Measurements from ENCODE around the gene GEN1.

GEN1 gene

DNA sequence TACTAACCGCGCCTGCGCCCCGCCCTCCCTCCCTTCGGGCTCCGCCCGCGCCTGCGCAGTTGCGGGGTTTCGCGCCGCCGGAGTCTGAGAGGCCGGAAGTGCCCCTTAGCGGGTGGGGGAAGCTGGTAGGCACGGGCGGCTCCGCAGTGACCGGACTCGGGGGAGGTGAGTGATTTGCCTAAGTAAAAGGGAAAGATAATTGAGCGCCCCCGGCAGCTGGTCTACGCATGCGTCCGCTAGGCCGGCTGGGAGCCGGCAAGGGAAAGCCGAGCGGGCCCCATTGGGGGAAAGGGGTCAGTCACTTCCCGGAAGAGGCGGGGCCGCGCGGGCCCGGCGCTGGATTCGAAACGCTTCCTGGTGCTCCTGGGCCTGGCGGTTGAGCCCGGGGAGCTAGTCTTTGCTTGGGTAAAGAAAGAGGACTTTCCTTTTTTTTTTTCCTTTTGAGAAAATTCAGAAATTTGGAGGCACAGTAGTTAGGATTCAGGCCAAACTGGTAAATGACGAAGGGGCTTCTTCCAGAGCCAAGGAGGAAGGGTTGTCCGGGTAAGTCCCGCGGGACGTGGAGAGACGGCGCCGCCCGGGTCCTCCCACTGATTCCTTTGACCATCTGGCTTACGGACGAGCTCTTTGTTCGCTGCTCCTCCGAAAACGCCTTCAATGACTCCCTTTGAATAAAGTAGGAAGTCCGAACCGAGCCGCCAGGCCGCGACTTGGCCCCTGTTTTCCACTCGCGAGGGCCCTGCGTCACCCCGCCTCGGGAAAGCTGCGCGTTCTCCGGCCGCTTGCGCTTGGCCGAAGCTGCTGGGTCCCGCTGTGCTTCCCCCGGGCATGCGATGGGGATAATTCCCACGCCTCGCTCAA, at the start of gene GEN1, which contains the start of gene SMC6:
GEN1 (plus strand) TSS at position 336 of the 861 bp plus-strand sequence. CDS start 5,806 bp downstream, outside the sequence.
SMC6 (minus strand) TSS at position 8 of the 861 bp plus-strand sequence. CDS start 7,864 bp downstream, outside the sequence.
- DNase-seq (ENCODE audit: low read depth) = peak; percentile 86

DNA sequence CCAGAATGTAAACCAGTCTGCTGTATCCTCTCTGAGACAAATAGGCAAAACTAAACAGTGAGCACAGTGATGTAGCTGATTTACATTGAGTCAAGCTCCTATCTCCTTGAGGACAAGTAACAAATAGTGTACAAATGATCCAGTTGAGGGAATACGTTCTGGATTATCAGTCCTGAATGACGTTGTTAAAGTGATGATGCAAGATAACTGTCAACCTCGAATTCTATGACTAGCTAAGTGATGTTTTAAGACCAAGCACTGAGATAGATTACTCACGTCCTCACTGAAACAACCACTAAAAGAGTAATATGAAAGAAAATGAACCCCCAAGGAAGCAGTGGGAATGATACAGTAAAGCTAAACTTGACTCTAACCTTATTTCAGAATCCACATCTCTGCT, 47.1 kb upstream of the GEN1 start:
- no peak for DNase-seq (ENCODE audit: low read depth)

DNA sequence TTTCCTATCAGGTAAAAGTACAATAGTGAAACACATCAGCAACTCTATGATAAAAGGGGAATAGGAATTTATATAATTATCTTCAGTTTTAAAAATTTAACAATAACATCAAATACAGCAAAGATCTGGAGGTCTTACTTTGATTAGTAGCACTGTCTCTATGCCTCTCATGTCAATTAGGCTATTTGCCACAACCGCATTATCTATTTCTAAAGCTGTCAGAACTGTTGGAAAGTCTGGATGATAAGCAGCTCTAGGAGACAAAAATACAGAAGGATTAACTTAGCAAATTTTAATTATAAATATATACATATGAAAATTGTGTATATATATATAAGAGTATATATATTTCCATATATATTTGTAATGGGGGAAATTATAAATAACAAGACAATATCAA, 45.4 kb upstream of the GEN1 start:
- no peak for DNase-seq (ENCODE audit: low read depth)

- DNase-seq (ENCODE audit: low read depth) = no peak
These were observed 44.0 kb upstream of the GEN1 start for GRCh38 chr2:17709897-17710296.

GRCh38 chr2:17710547-17711248, 43.2 kb upstream of the GEN1 start:
- DNase-seq (ENCODE audit: low read depth) = no peak

GRCh38 chr2:17713291-17713690, 40.6 kb upstream of the GEN1 start:
- DNase-seq (ENCODE audit: low read depth) = no peak

GRCh38 chr2:17717666-17718065, 36.3 kb upstream of the GEN1 start:
- no peak for DNase-seq (ENCODE audit: low read depth)

GRCh38 chr2:17718689-17719088, 35.2 kb upstream of the GEN1 start:
- DNase-seq (ENCODE audit: low read depth) = no peak

DNA sequence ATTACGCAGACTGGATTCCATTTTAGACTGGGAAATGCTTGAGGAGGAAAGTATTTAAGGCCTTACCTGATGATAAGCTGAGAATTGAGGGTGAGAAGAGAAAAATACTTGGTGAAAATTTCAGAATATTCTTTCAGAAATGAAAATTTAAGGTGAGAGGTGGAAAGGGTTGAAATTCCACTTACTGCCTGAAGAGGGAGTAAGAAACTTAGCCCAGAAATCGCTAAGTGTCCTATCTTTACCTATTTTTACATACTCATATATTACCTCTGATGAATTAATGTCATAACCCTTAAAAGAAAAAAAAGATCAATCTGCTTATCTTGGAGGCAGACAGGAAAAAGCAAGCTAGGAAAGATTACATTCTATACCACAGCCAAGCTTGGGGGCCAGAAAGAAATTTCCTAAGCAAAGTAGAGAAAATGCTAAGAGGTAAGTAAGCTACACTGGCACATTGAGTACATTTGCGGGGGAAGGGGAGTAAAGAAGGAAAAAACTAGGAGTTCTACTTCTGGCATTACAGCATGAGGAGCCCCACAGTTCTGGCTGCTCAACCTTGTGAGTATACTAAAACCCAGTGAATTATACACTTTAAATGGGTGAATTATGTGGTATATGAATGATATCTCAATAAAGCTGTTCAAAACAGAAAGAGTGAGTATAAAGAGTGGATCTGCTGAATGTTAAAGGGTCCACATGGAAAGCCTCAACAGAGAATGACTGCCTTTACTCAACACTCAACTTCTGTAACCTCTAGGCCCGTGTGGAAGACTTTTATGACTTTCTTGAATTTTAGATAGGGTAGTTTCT, 34.2 kb upstream of the GEN1 start:
- no peak for DNase-seq (ENCODE audit: low read depth)

DNA sequence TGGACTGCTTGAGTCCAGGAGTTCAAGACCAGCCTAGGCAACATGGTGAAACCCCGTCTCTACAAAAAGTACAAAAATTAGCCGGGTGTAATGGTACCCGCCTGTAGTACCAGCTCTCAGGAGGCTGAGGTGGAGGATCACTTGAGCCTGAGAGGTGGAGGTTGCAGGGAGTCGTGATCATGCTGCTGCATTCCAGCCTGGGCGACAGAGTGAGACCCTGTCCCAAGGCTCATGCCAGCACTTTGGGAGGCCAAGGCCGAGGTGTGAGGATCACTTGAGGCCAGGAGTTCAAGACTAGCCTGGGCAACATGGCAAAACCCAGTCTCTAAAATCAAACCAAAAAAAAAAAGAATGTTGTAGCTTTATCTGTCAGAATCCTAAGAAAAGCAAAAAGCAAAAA, 25.7 kb upstream of the GEN1 start:
- no peak for DNase-seq (ENCODE audit: low read depth)

GRCh38 chr2:17729880-17730279, 24.1 kb upstream of the GEN1 start:
- no peak for DNase-seq (ENCODE audit: low read depth)

DNA sequence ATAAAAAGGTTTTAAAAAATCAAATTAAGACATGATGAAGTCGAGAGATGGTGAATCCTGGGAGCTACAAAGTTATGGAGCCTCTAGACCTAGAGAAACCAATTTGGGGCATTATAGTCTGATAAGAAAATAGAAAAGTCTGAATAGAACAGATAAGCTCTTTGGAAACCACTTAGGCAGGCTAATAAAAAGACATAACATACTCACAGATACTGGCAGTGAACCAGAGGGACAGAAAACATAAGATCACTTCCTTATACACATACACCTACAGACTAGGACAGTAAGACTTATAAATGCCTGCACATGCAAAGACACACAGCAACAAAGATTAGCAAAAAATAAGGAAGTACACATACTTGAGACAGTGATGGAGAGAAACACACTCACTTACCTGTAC, 20.3 kb upstream of the GEN1 start:
- DNase-seq (ENCODE audit: low read depth) = no peak

DNA sequence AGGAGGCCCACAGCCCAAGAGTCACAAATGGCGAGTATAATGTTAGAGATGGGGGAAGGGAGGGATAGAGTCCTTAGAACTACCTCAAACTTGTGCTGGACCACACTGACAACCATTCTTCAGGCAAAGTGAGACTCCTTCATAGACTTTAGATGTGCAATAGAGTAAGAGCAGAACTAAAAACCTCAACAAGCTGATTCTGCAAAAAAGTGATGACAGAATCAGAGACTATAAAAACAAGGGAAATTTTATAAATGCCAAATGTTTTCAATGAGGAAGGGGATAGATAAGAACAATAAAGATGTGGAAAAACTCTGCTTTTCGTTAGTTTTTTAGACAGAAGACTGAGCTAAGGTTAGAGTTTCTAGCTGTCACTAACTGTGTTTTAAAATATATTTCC, 18.1 kb upstream of the GEN1 start:
- no peak for DNase-seq (ENCODE audit: low read depth)

- DNase-seq (ENCODE audit: low read depth) = no peak
These were observed 16.9 kb upstream of the GEN1 start for GRCh38 chr2:17736989-17737388.

DNA sequence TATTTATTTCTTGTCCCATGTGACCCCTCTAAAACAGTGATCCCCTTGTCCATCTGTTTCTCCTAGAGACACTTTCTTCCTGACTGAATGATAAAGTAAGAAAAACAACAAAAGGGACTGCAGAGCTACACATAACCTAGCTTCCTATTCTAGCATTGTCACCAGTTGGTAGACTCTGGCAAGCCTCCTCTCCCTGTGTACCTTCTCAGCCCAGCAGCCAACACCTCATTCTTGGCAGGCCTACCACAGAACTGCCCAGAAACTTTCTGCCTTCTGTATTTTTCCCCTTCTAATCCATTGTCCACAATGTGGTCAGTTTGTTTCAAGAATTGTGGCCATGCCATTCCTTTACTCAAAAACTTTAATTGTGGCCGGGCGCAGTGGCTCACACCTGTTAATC, 13.7 kb upstream of the GEN1 start:
- no peak for DNase-seq (ENCODE audit: low read depth)

GRCh38 chr2:17747684-17748452, 6.1 kb upstream of the GEN1 start:
- DNase-seq (ENCODE audit: low read depth) = no peak

DNA sequence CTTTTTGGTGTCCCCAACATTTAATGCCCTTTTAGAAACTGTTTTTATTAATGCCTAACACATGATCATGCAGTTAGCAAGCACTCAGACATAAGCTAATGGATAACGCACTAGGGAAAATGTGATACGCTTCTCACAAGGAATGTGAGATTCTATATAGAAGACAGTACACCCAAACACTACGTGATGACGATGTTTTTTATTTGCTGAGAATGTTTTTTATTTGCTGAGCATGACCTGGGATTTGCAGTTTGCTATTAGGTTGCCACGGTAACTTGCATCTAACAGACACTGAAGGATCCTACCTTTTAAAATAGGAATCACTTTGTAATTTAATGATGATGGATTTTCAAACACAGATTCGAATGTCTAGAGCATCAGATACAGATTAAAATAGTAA, 5.2 kb upstream of the GEN1 start:
- DNase-seq (ENCODE audit: low read depth) = no peak

- DNase-seq (ENCODE audit: low read depth) = no peak
These were observed 4.0 kb upstream of the GEN1 start for GRCh38 chr2:17749753-17750438.

DNA sequence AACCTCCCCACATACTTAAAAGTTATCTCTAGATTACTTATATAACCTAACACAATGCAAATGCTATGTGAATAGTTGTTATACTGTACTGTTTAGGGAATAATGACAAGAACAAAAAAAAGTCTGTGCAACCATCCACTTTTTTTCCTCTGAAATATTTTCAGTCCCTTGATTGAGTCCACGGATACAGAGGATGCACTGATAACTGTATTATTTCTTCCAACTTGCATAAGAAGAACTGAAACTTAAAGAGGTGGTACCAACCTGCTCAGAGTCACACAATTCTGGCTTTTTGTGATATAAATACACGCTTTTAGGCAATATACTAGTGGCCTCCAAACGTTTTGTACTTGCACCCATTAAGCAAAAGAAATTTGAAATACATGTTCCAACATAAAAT, 1.7 kb upstream of the GEN1 start:
- DNase-seq (ENCODE audit: low read depth) = no peak

DNA sequence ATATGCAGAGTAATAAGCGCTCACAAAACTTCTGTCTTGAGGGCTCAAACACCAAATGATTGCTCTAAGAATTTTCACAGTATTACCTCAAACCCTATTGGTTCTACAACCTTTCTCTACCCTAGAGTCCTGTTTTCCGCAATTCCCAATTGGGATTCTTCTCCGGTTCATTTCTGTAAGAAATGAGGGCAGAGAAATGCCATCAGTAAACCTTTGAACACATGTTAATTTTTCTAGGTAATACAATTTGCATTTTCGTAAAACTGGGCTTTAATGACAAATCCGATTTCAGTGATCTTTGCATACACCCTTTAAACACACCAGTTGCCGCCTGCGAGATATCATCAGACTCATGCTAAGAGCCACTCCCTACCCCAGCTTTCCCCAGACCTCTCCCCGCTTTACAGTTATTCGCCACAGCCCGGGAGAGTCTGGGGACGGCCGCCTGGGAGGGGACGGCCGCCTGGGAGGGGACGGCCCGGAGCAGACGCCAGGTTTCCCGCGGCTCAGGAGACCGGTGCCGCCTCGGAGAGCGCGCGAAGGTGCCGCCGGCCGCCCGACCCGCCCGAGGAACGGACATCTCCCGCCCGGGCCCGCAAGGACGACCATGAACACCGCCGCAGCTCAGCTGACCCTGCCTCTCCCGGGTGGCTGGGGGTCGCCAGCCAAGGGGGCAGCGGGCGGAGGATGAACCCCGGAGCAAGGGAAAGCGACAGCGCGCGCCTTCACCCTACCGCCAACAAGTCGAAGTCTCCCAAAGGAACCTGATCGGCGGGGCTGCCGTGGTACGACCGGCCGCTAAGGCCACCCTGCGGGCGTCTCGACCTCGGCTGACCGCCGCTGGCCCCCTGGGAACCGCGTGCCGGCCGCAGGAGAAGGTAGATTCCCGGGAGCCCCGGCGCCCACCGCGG, 791 bp upstream of the GEN1 start:
- DNase-seq (ENCODE audit: low read depth) = peak; percentile 11

Measured in stimulated activated CD4-positive, alpha-beta T cell treated with anti-CD3 and anti-CD28 coated beads, Interleukin-2, amount 100 ng/mL, for 4 hours (primary cell).